Measurements from ENCODE around the gene MAN1A2. TPM values are rescaled to one million over a fixed set of nuclear protein-coding genes. Genes with fewer than 3 reads are reported as not detected.

The MAN1A2 gene
- total RNA-seq, 1 experiment from 2014 or later = 28.7 TPM

- Histone ChIP-seq H3K27me3 (ENCODE audit: control insufficient read depth, insufficient read depth, low read length) (no peaks in the 10 kb centered on the region), H3K36me3 (ENCODE audit: control insufficient read depth, insufficient read depth, low read length) (no peaks in the 10 kb centered on the region; the same call in 1 of the 2 replicates), H3K9me3 (ENCODE audit: control insufficient read depth, insufficient read depth, low read depth, low read length) (no peaks in the 10 kb centered on the region), H3K4me3 (ENCODE audit: low read depth in 2 of 2, low read length in 2 of 2) (peak overlapping the region; percentile 81 to 93), H3K27ac (ENCODE audit: low read length) (peak overlapping the region; percentile 71), H3K4me1 (ENCODE audit: control insufficient read depth, insufficient read depth, low read length) (peaks cover 13% of the 10 kb centered on the region)
- intact Hi-C loops (cut with micrococcal nuclease; ENCODE audit: unreplicated experiment) (no loop called here), in situ Hi-C loops (cut with HindIII; ENCODE audit: low pct_unique_long_range_greater_than_20kb, low sequenced_read_pairs) (no loop called here)
- TF ChIP-seq REST (IDR thresholded peaks at IDR 0.05; ENCODE audit: insufficient read depth in 1 of 2, low read depth in 2 of 2, low read length in 1 of 2) (no peak), TCF7L2 (IDR thresholded peaks at IDR 0.05; ENCODE audit: low read depth, low read length) (no peak), CTCF (IDR thresholded peaks at IDR 0.05) (no peak), POLR2AphosphoS5 (IDR thresholded peaks at IDR 0.05; ENCODE audit: low read depth, low read length) (no peak), SIN3A (IDR thresholded peaks at IDR 0.05; ENCODE audit: borderline replicate concordance, insufficient read depth, low read depth, low read length) (no peak)
- ChIA-PET CTCF (no interaction called here), POLR2A (no interaction called here)
- ATAC-seq (no peak), DNase-seq (ENCODE audit: low read depth, low spot score) (no peak)
- BruUV-seq (replicated peaks) = TSS peak; percentile 79
These were observed 1.2 kb downstream of the MAN1A2 start for GRCh38 chr1:117368116-117369108.

- Histone ChIP-seq H3K9me3 (ENCODE audit: control insufficient read depth, insufficient read depth, low read depth, low read length) (no peaks in the 10 kb centered on the region), H3K4me1 (ENCODE audit: control insufficient read depth, insufficient read depth, low read length) (peaks cover 13% of the 10 kb centered on the region; the same call in 1 of the 2 replicates), H3K27me3 (ENCODE audit: control insufficient read depth, insufficient read depth, low read length) (no peaks in the 10 kb centered on the region), H3K4me3 (ENCODE audit: low read depth in 2 of 2, low read length in 2 of 2) (peak overlapping the region; percentile 45 to 81), H3K36me3 (ENCODE audit: control insufficient read depth, insufficient read depth, low read length) (no peaks in the 10 kb centered on the region; the same call in 1 of the 2 replicates), H3K27ac (ENCODE audit: low read length) (no peak overlapping the region)
- CTCF ChIA-PET = no interaction called here
- POLR2A ChIA-PET = no interaction called here
- TF ChIP-seq TCF7L2 (IDR thresholded peaks at IDR 0.05; ENCODE audit: low read depth, low read length) (no peak), CTCF (IDR thresholded peaks at IDR 0.05) (no peak), SIN3A (IDR thresholded peaks at IDR 0.05; ENCODE audit: borderline replicate concordance, insufficient read depth, low read depth, low read length) (no peak), POLR2AphosphoS5 (IDR thresholded peaks at IDR 0.05; ENCODE audit: low read depth, low read length) (no peak), REST (IDR thresholded peaks at IDR 0.05; ENCODE audit: insufficient read depth in 1 of 2, low read depth in 2 of 2, low read length in 1 of 2) (no peak)
- DNase-seq (ENCODE audit: low read depth, low spot score) (no peak), ATAC-seq (no peak)
- no TSS peak for BruUV-seq (replicated peaks)
- intact Hi-C loops (cut with micrococcal nuclease; ENCODE audit: unreplicated experiment) = no loop called here
- in situ Hi-C loops (cut with HindIII; ENCODE audit: low pct_unique_long_range_greater_than_20kb, low sequenced_read_pairs) = no loop called here
These were observed 2.8 kb downstream of the MAN1A2 start for GRCh38 chr1:117370071-117370470.

Measured in Panc1 (cell line).